Activated T-helper 9 cell treated with anti-CD3 and anti-CD28 coated beads, Interleukin-2, amount 50 U/mL, for 16 hours (primary cell): Measurements from ENCODE around the gene TSPAN4.

Experiments
- DNase-seq: peaks from one replicate; pipeline ENCODE4 v3.0.0-alpha.2; 2020; ENCODE audit warnings: low read depth

Gene TSPAN4

GRCh38 chr11:824292-824880 is 18.3 kb upstream of the TSPAN4 start:
- DNase-seq: no peak

- DNase-seq: no peak
Measured at GRCh38 chr11:824942-825341, 17.7 kb upstream of the TSPAN4 start.

DNA sequence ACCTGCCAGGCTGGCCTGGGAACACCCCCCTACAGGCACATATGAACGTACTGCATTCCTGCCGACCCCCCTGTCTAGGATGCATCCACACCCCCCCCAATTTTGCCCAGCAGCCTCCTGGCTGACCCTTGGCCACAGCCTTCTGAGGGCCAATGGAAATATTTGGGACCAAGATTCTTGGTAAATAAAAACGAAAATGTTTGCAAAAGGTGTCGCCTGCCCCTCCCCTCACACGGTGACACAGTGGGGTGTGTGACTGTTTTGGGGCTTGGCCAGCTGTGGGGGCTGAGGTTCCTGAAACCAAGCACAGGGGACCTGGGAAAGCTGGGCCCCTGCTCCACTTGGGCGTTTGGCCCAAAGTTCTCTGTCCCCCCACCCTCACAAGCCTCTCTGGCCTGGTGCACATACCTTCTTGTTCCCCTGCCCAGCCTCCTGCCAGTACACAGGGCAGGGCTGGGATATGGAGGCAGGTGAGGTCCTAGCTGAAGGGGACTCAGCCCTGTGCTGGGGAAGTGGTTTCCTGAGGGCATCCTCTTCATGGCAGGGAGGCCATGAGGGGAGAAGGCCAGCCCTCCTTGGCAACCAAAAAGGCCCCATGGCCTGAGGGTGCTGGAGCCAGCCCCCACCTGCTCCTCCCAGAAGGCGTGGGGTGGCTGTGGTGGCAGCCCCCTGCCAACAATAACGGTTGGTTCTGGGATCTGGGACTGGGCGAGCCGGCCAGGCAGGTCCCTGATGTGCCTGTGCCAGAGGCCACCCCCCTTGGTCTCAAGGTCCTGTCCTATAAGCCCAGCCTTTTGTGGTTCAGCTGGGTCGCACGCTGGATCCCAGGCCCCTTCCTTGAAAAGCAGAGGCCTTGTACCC is 17.1 kb upstream of the TSPAN4 start:
- DNase-seq: no peak

- no peak for DNase-seq
Measured at GRCh38 chr11:826227-826621, 16.4 kb upstream of the TSPAN4 start.

DNA sequence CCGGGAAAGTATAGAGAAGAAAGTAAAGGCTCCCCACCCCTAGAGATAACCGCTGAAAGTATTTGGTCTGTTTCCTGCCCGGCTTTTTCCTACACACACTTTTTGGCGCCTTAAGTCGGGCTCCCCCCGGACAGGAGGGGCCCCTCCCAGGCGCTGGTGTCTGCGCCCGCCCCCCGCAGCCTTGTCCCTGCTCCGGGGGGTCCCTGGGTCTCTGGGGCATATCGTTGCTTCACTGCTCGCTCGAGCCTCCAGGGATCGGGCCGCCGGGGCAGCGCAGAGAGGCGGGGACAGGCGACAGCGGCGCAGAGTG is 15.9 kb upstream of the TSPAN4 start:
- DNase-seq: no peak

- no peak for DNase-seq
Measured at GRCh38 chr11:827146-827896, 15.3 kb upstream of the TSPAN4 start.

DNA sequence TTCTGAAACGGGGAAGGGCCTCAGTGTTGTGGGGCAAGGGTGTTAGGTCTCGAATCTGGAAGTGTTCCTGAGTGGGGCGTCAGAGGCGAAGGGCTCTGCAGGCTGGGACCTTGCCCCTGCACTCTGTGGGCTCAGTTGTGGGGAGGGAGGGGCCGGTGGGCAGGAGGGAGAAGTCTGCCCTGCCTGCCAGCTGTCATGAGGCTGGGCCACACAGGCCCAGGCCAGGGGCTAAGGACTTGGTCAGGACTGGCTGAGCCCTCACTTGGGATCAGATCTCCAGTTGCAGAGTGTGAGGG is 14.8 kb upstream of the TSPAN4 start, which contains the start of gene CRACR2B:
CRACR2B (plus strand) TSS at position 23 of the 296 bp plus-strand sequence. CDS start 689 bp downstream, outside the sequence.
- no peak for DNase-seq

GRCh38 chr11:828506-829175 is 14.0 kb upstream of the TSPAN4 start:
- no peak for DNase-seq

DNA sequence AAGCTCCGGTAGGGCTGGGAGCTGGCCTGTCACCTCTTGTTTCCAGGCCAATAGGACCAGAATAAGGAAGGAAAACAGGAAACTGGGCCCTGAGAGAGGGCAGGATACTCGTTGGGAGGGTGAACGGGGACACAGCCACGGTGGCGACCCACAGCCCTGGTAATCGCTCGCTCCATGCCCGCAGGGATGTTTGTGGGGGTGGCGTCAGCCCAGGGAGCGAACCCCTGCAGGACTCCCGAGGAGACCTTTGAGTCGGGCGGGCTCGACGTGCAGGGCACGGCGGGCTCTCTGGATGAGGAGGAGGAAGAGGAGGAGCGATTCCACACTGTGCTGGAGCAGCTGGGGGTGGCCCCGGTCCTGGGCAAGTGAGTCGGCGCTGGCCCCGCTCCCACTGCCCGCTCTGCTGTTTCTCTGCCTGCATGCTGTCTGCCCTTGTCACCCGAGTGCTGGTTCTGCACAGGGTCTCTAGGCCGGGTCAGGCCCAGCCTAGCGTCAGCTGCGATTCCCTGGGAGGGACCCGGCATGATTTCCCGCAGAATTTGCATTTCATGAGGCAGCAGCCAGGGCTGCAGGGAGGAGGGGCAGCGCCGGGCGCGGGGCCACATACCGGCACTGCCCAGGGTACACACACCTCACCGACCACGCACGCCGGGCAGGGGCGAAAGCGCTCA is 13.3 kb upstream of the TSPAN4 start:
- no peak for DNase-seq

DNA sequence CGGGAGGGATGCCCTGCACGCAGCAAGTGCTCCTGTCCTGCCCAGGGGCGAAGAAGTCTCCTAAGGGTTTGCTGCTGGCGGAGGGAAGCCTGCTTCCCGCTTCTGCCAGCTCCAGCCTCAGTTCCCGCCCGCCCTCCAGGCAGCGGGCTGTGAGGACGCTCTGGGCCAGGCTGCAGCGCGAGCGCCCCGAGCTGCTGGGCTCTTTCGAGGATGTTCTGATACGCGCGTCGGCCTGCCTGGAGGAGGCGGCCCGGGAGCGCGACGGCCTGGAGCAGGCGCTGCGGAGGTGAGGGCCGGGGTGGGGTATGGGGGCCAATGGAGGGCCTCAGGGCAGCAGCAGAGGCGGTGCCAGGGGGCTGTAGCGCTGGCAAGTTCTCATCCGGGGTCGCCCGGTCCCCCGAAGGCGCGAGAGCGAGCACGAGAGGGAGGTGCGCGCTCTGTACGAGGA is 12.8 kb upstream of the TSPAN4 start:
- no peak for DNase-seq

GRCh38 chr11:830295-831117 is 12.1 kb upstream of the TSPAN4 start:
- no peak for DNase-seq

DNA sequence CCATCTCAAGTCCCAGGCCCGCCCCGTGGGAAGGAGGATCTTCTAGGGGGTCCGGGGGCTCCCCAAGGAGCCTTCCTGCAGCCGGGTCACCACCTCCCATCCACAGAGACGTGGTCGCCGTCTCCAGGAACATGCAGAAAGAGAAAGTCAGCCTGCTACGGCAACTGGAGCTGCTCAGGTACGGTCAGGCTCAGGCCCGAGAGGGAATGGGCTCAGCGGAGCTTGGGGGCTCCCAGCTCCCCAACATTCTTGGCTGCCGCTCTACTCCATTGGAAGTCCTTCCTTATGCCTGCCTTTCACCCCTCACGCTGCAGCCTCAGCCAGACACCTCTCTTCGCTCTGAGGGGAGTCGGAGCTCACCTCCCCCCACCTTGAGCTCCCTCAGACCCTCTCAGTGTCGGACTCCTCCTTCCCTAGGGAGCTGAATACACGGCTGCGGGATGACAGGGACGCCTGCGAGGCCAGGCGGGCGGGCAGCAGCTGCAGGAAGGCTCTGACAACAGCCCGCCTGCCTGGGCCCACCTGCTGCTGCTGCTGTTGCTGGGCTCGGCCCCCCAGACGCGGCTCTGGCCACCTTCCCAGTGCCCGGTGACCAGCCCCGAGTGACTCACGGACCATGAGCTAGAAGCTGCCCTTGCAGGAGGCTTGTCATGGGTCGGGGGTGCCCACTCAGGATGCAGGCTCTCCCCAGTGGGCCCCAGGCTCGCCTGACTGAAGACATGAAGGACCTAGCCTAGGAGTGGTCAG is 11.4 kb upstream of the TSPAN4 start:
- DNase-seq: no peak

DNA sequence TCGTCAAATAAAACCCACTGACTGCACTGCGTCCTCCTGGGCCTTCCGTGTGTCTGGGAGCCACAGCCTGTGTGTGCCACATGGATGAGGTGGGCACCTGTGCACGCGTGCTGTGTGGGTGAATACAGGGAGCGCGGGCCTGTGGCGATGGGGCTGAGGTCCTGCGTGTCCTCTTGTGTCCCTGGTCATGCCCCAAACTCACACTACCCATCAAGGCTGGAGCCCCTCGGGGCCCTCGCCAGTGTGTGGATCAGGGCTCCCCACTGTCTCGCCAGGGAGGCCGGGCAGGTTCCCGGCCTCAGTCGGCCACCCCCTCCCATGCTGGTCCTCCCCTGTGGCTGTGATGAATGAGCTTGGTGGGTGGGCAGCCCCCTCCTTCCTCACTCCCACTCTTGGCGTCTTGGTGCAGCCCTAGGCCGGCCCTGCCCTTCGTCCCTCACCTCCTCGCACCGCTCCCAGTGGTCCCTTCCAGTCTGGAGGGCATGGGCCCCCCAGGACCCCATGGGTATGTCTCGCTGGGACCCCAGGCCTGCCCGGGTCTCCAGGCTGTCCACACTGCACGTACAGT is 10.6 kb upstream of the TSPAN4 start:
- no peak for DNase-seq

DNA sequence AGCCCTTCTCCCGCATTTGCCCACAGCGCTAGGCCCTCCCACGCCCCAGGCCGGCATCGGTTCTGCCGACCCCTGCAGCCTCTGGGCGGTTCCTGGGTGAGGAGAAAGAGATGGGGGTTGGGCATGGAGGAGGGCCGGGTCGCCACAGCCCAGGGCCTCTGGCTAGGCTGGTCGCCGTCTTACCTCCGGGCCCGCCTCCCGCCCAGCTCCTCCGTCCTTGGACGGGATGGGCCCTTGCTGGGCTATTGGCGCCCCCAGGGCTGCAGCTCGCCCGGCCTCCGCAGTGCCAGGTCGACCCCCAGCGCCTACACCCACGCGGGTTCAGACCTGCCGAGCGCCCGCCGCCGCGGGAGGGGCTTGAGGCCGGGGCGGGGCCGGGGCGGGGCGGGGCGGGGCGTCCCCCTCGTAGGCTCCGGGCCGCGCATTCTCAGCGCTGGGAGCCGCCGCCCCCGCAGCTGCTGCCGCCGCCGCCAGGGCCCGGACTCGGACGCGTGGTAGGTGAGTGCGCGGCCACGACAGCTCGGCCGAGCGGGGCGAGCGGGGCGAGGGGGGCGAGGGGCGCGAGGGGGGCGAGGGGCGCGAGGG is 10.0 kb upstream of the TSPAN4 start, which contains the start of gene CD151:
CD151 (plus strand) TSS at position 424 of the 585 bp plus-strand sequence. CDS start 3,118 bp downstream, outside the sequence.
- no peak for DNase-seq

- DNase-seq: no peak
Measured at GRCh38 chr11:833114-833791, 9.4 kb upstream of the TSPAN4 start.

DNA sequence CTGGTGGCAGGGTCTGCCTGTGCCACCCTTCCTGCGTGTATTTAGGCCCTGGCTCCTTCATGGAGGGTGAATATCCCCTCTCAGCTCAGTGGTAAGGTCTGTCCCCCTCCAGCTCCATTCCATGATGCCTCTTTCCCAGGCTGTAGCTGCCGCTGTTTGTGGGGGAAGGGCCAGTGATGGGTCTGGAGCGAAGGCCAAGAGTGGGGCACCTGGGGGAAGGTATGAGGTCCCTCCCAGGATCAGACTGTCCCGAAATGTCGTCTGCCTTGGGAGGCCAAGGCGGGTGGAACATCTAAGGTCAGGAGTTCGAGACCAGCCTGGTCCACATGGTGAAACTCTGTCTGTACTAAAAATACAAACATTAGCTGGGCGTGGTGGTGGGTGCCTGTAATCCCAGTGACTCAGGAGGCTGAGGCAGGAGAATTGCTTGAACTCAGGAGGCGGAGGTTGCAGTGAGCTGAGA is 8.8 kb upstream of the TSPAN4 start:
- DNase-seq: no peak

- no peak for DNase-seq
Measured at GRCh38 chr11:834371-835316, 8.0 kb upstream of the TSPAN4 start.

- no peak for DNase-seq
Measured at GRCh38 chr11:836274-836673, 6.4 kb upstream of the TSPAN4 start.
